IMR-90 (cell line): ENCODE measurements around the gene ST3GAL5. TPM values are rescaled to one million over a fixed set of nuclear protein-coding genes. Genes with fewer than 3 reads are reported as not detected.
"Not testable (repeated sequence)": the region's sequence is repeated elsewhere in the genome, so short reads cannot be mapped to it uniquely, and the experiment has no call there.

Source experiments
- ATAC-seq: fragments of 200-7000 bp; cut with Tn5 transposase; 2 replicates; pipeline ENCODE4 v1.9.1; 2020; ENCODE audit warnings: low read depth, mild to moderate bottlenecking, moderate library complexity
- BruUV-seq: library from RNA; stranded (reverse); fragments of 400-500 nt; replicated peaks from 2 replicates; lab custom pipeline; 2021; lab: Mats Ljungman, UMichigan
- CTCF ChIA-PET: fragments of 300-600 bp; formaldehyde crosslinking; extraction: SDS; loops from one replicate; lab custom pipeline; 2021; ENCODE audit warnings: antibody characterized with exemption; lab: Yijun Ruan, JAX
- POLR2A ChIA-PET: fragments of 300-600 bp; sonication (Branson Sonifier 250); formaldehyde crosslinking; loops from one replicate; lab custom pipeline; 2022; ENCODE audit warnings: antibody characterized with exemption; ENCODE audit not compliant: unreplicated experiment; lab: Charles Lee
- DNase-seq: peaks from one replicate; pipeline ENCODE4 v3.0.0; 2013
- H2AFZ ChIP-seq: replicated peaks from 2 replicates; pipeline ENCODE3; 2013; ENCODE audit warnings: low read length, mild to moderate bottlenecking; ENCODE audit not compliant: poor library complexity
- H2AK5ac ChIP-seq: 2 replicates; pipeline ENCODE4 v1.6.1; 2013; ENCODE audit warnings: low read depth, low read length, inconsistent platforms
- H2AK9ac ChIP-seq: replicated peaks from 2 replicates; pipeline ENCODE3; 2013; ENCODE audit warnings: mild to moderate bottlenecking, low read depth, low read length, moderate library complexity; ENCODE audit not compliant: poor library complexity
- H2BK120ac ChIP-seq: 2 replicates; pipeline ENCODE4 v1.6.1; 2013; ENCODE audit warnings: low read depth, low read length, inconsistent platforms
- H2BK15ac ChIP-seq: 3 replicates; pipeline ENCODE4 v1.6.1; 2013; ENCODE audit warnings: low read depth, low read length, inconsistent platforms
- H2BK20ac ChIP-seq: 2 replicates; pipeline ENCODE4 v1.6.1; 2013; ENCODE audit warnings: low read depth, mild to moderate bottlenecking, inconsistent platforms, low read length, moderate library complexity
- H2BK5ac ChIP-seq: 2 replicates; pipeline ENCODE4 v1.6.1; 2013; ENCODE audit warnings: mild to moderate bottlenecking, low read depth, low read length, inconsistent platforms; ENCODE audit not compliant: poor library complexity, severe bottlenecking
- H3K14ac ChIP-seq: replicated peaks from 2 replicates; pipeline ENCODE4 v1.6.1; 2013; ENCODE audit warnings: low read depth, low read length, inconsistent platforms
- H3K18ac ChIP-seq: 2 replicates; pipeline ENCODE4 v1.6.1; 2013; ENCODE audit warnings: low read depth, low read length, control low read depth
- H3K23ac ChIP-seq: 2 replicates; pipeline ENCODE4 v1.6.1; 2013; ENCODE audit warnings: low read depth, low read length, inconsistent platforms
- H3K27ac ChIP-seq: 2 replicates; pipeline ENCODE4 v1.5.1; 2013; ENCODE audit warnings: mild to moderate bottlenecking, control low read depth, low read length; ENCODE audit not compliant: insufficient read depth
- H3K27me3 ChIP-seq: 2 replicates; pipeline ENCODE4 v1.6.1; 2013; ENCODE audit warnings: low read length; ENCODE audit not compliant: control insufficient read depth, insufficient read depth
- H3K36me3 ChIP-seq: 2 replicates; pipeline ENCODE4 v1.6.1; 2013; ENCODE audit warnings: low read length, mixed read lengths; ENCODE audit not compliant: control insufficient read depth, insufficient read depth
- H3K4ac ChIP-seq: 2 replicates; pipeline ENCODE4 v1.6.1; 2013; ENCODE audit warnings: low read depth, low read length, inconsistent platforms
- H3K4me1 ChIP-seq: 2 replicates; pipeline ENCODE4 v1.6.1; 2013; ENCODE audit warnings: low read length, mixed read lengths; ENCODE audit not compliant: control insufficient read depth, insufficient read depth
- H3K4me2 ChIP-seq: 2 replicates; pipeline ENCODE4 v1.6.1; 2013; ENCODE audit warnings: low read depth, mild to moderate bottlenecking, control low read depth, low read length, moderate library complexity
- H3K4me3 ChIP-seq: 2 replicates; pipeline ENCODE4 v1.5.1; 2013; ENCODE audit warnings: low read depth, mild to moderate bottlenecking, control low read depth, low read length, moderate library complexity; ENCODE audit not compliant: insufficient read depth
- H3K56ac ChIP-seq: 2 replicates; pipeline ENCODE4 v1.6.1; 2013; ENCODE audit warnings: low read length, inconsistent platforms; ENCODE audit not compliant: insufficient read depth; ENCODE audit errors: extremely low read depth
- H3K79me1 ChIP-seq, 2 experiments: 2 replicates each; pipeline ENCODE4 v1.6.1; 2013; ENCODE audit warnings: low read length in 2 of 2, inconsistent platforms in 1 of 2, low read depth in 1 of 2
- H3K9ac ChIP-seq: 2 replicates; pipeline ENCODE4 v1.6.1; 2013; ENCODE audit warnings: low read depth, low read length, control low read depth
- H3K9me1 ChIP-seq: 2 replicates; pipeline ENCODE4 v1.6.1; 2013; ENCODE audit warnings: low read length, inconsistent platforms; ENCODE audit not compliant: insufficient read depth
- H3K9me3 ChIP-seq: 2 replicates; pipeline ENCODE4 v1.6.1; 2013; ENCODE audit warnings: low read length; ENCODE audit not compliant: control insufficient read depth, insufficient read depth
- H4K20me1 ChIP-seq: 2 replicates; pipeline ENCODE4 v1.6.1; 2013; ENCODE audit warnings: low read length, inconsistent platforms; ENCODE audit not compliant: insufficient read depth
- H4K5ac ChIP-seq: 2 replicates; pipeline ENCODE4 v1.6.1; 2013; ENCODE audit warnings: mild to moderate bottlenecking, low read depth, low read length, control low read depth
- H4K8ac ChIP-seq, 2 experiments: 2 replicates each; pipeline ENCODE4 v1.6.1; 2013; ENCODE audit warnings: low read depth in 2 of 2, low read length in 2 of 2, control low read depth in 1 of 2, inconsistent platforms in 1 of 2
- H4K91ac ChIP-seq: 2 replicates; pipeline ENCODE4 v1.6.1; 2013; ENCODE audit warnings: low read depth, low read length, inconsistent platforms; ENCODE audit not compliant: insufficient read depth
- WGBS, 2 experiments: methylation state at CpG; one replicate each; pipeline versions ENCODE4 v1.1.5 to v1.1.7; 2013; ENCODE audit warnings: missing lambda C conversion rate in 2 of 2; ENCODE audit not compliant: insufficient read length in 1 of 2; ENCODE audit errors: extremely low coverage in 2 of 2; 5-methylcytosine and 5-hydroxymethylcytosine counted together
- dilution Hi-C: fragments of 300-500 bp; cut with HindIII; formaldehyde crosslinking; loops from one replicate; pipeline ENCODE4 v1.14.3; 2018; ENCODE audit warnings: low sequenced_read_pairs; ENCODE audit not compliant: unreplicated experiment
- in situ Hi-C: fragments of 300-500 bp; cut with MboI; formaldehyde crosslinking; loops from 3 replicates; pipeline ENCODE4 v1.14.3; 2019; ENCODE audit warnings: low sequenced_read_pairs, inconsistent platforms, mixed read lengths
- intact Hi-C: fragments of 100-400 bp; cut with micrococcal nuclease; formaldehyde crosslinking; loops from 2 replicates; pipeline ENCODE4 v1.10.0; 2022
- polyA plus RNA-seq, 3 experiments: library from polyadenylated mRNA; depleted of rRNA; stranded (reverse); fragments of >200 nt; gene quantifications; 2 replicates each; pipeline ENCODE4 v1.2.3, GENCODE V29; 2012; ENCODE audit warnings: low replicate concordance in 1 of 3
- total RNA-seq: library from RNA; depleted of rRNA; stranded (reverse); fragments of >200 nt; gene quantifications from 2 replicates; pipeline ENCODE4 v1.2.3, GENCODE V29; 2012

The ST3GAL5 gene
- total and polyA plus RNA-seq, 2 of the 4 experiments (the other 2 are of a cell fraction) = 16.8 to 21.0 TPM

GRCh38 chr2:85880716-85881328 is 8.0 kb downstream of the ST3GAL5 start:
- H3K4me3 ChIP-seq, H3K14ac ChIP-seq, DNase-seq, H3K9me1 ChIP-seq, H3K36me3 ChIP-seq, H3K18ac ChIP-seq, dilution Hi-C loops, H3K4me2 ChIP-seq, BruUV-seq, H3K23ac ChIP-seq, H2BK15ac ChIP-seq, H2AK5ac ChIP-seq, H3K4ac ChIP-seq, H4K8ac ChIP-seq, H3K9me3 ChIP-seq, H3K27ac ChIP-seq, H4K91ac ChIP-seq, H4K20me1 ChIP-seq, POLR2A ChIA-PET, intact Hi-C loops, in situ Hi-C loops, H2BK120ac ChIP-seq, H2BK20ac ChIP-seq, H2AK9ac ChIP-seq, H2AFZ ChIP-seq, H3K4me1 ChIP-seq, H3K9ac ChIP-seq, H4K5ac ChIP-seq, H3K79me1 ChIP-seq, H3K27me3 ChIP-seq, ATAC-seq, H2BK5ac ChIP-seq, H3K56ac ChIP-seq: not testable (repeated sequence)
- WGBS, 2 experiments = no CpG with 5 or more reads among the region's 4 CpGs
- CTCF ChIA-PET = interaction anchor here (0.6 kb wide), 1 partner anchor 179 kb away, joined by 3 read pairs; no protein-coding TSS in a partner anchor
